ENCODE measurements around the gene PAPPA. TPM values are rescaled to one million over a fixed set of nuclear protein-coding genes. Genes with fewer than 3 reads are reported as not detected.

Gene PAPPA
- total RNA-seq, 1 experiment from 2014 or later: 0.17 TPM

GRCh38 chr9:116300360-116300870 lies 146.8 kb downstream of the PAPPA start:
- Mint-ChIP-seq H3K27me3 (ENCODE audit: low read depth) (peaks cover 13% of the 10 kb centered on the region), H3K27ac (no peak overlapping the region; a peak in 1 of 7 replicates), H3K4me1 (peaks cover 20 to 22% of the 10 kb centered on the region in 2 experiments), H3K4me3 (no peak overlapping the region), H3K36me3 (ENCODE audit: insufficient read depth in 1 of 3, low read depth in 3 of 3) (no peaks in the 10 kb centered on the region), H3K9me3 (no peaks in the 10 kb centered on the region)
- Histone ChIP-seq H3K4me1 (ENCODE audit: insufficient read depth, low read length) (peaks cover 10% of the 10 kb centered on the region; the same call in 1 of the 2 replicates), H3K4me2 (ENCODE audit: insufficient read depth, insufficient read length, low read length) (no peak overlapping the region), H3K18ac (ENCODE audit: insufficient read length, low read depth, low read length) (no peak overlapping the region), H4K5ac (ENCODE audit: insufficient read length, low read depth, low read length) (no peak overlapping the region), H3T11ph (ENCODE audit: low read length) (no peak overlapping the region), H3K9me3 (ENCODE audit: control insufficient read depth, low read depth, low read length) (no peaks in the 10 kb centered on the region), H2AFZ (ENCODE audit: low read length) (no peak overlapping the region), H4K91ac (ENCODE audit: insufficient read length, low read depth, low read length) (no peak overlapping the region), H3K4ac (ENCODE audit: low read depth, low read length) (no peak overlapping the region), H2BK12ac (ENCODE audit: insufficient read length, low read depth, low read length) (no peak overlapping the region), H3K23me2 (ENCODE audit: insufficient read length, low read depth, low read length, poor library complexity, severe bottlenecking) (no peaks in the 10 kb centered on the region), H3K56ac (ENCODE audit: insufficient read length, low read depth, low read length) (no peak overlapping the region), H3K23ac (ENCODE audit: insufficient read length, low read depth, low read length) (no peak overlapping the region), H2AK5ac (ENCODE audit: insufficient read length, low read length) (no peak overlapping the region), H3K27me3 (ENCODE audit: insufficient read depth, low read length) (no peaks in the 10 kb centered on the region), H2BK120ac (ENCODE audit: low read depth, low read length, poor library complexity, severe bottlenecking) (no peak overlapping the region), H3K14ac (ENCODE audit: insufficient read depth, low read length) (no peak overlapping the region), H4K20me1 (ENCODE audit: control insufficient read depth, insufficient read depth, insufficient read length) (no peaks in the 10 kb centered on the region), H2BK5ac (ENCODE audit: insufficient read length, low read length) (no peak overlapping the region), H3K9ac (ENCODE audit: extremely low read depth, insufficient read length, low read length) (no peak overlapping the region), H3K79me2 (ENCODE audit: insufficient read depth, low read length) (no peaks in the 10 kb centered on the region), H3K79me1 (ENCODE audit: insufficient read depth, low read depth, low read length, poor library complexity, severe bottlenecking) (no peaks in the 10 kb centered on the region), H3K27ac (ENCODE audit: insufficient read length, low read depth, low read length) (no peak overlapping the region), H2BK20ac (ENCODE audit: low read depth, low read length, poor library complexity, severe bottlenecking) (no peak overlapping the region), H2BK15ac (ENCODE audit: low read depth, low read length) (no peak overlapping the region), H4K8ac (replicated peaks; ENCODE audit: insufficient read length, low read depth, low read length) (no peak overlapping the region)
- DNase-seq: no peak
- no CpG with 5 or more reads among the region's 2 CpGs for WGBS (ENCODE audit: extremely low coverage, insufficient read length, low lambda C conversion rate)
- TF ChIP-seq CTCF (conservative IDR thresholded peaks at IDR 0.05): no peak

Data from H9 (cell line).